Gastrocnemius medialis (tissue), 4 donors: ENCODE measurements around the gene GNB4. TPM values are rescaled to one million over a fixed set of nuclear protein-coding genes. Genes with fewer than 3 reads are reported as not detected.

Experiments
- ATAC-seq, 2 donors: fragments of 150-250 bp; one replicate each; pipeline ENCODE4 v1.9.1; 2016
- DNase-seq, 2 donors: peaks; one replicate each; pipeline ENCODE4 v3.0.0-alpha.2; 2019
- H3K27ac ChIP-seq, 4 donors: fragments of 200-600 bp; sonication (generic); 1 replicate in 1 of 4; 2 replicates in 3 of 4; pipeline ENCODE4 v1.5.1; 2016 to 2018; ENCODE audit warnings: mild to moderate bottlenecking in 2 of 4, moderate library complexity in 1 of 4
- H3K27me3 ChIP-seq, 3 donors: fragments of 200-600 bp; sonication (generic) in 2 of 3; 1 replicate in 1 of 3; 2 replicates in 2 of 3; pipeline versions ENCODE4 v1.5.1 to v1.6.0; 2016 to 2019; ENCODE audit warnings: mild to moderate bottlenecking in 1 of 3, moderate library complexity in 1 of 3
- H3K36me3 ChIP-seq, 2 donors: fragments of 200-600 bp; sonication (generic) in 1 of 2; one replicate each; pipeline ENCODE4 v1.5.1; 2017 to 2018
- H3K4me1 ChIP-seq, 2 donors: fragments of 200-600 bp; sonication (generic) in 1 of 2; one replicate each; pipeline ENCODE4 v1.5.1; 2016 to 2017; ENCODE audit warnings: mild to moderate bottlenecking in 2 of 2
- H3K4me3 ChIP-seq, 4 donors: fragments of 200-600 bp; sonication (generic) in 3 of 4; 1 replicate in 1 of 4; 2 replicates in 3 of 4; pipeline ENCODE4 v1.5.1; 2016 to 2019; ENCODE audit warnings: mild to moderate bottlenecking in 2 of 4
- H3K9me3 ChIP-seq, 3 donors: fragments of 200-600 bp; sonication (generic) in 2 of 3; 1 replicate in 1 of 3; 2 replicates in 2 of 3; pipeline ENCODE4 v1.5.1; 2016 to 2019
- POLR2A ChIP-seq, 2 donors: fragments of 450-650 bp; IDR thresholded peaks; one replicate each; pipeline ENCODE4 v1.6.1; 2017; ENCODE audit warnings: antibody characterized with exemption in 2 of 2, mild to moderate bottlenecking in 2 of 2, moderate library complexity in 2 of 2
- in situ Hi-C, 4 donors: fragments of 200-750 bp; cut with MboI; loops; one replicate each; pipeline versions ENCODE4 v1.15.0 to v1.8.0; 2017; ENCODE audit warnings: low sequenced_read_pairs in 4 of 4
- intact Hi-C: fragments of 100-400 bp; cut with DNase I; formaldehyde crosslinking; loops from one replicate; pipeline ENCODE4 v1.15.1; 2023; ENCODE audit warnings: low total_unique reads
- total RNA-seq, 4 donors: library from RNA; depleted of rRNA; stranded (reverse); fragments of >200 nt; gene quantifications; one replicate each; pipeline versions ENCODE4 v1.1.0 to v1.2.3, GENCODE V29; 2016
- TF ChIP-seq, protein P1 (sequence below), 5 experiments: fragments of 450-650 bp in 3 of 5; fragments of 200-600 bp in 2 of 5; sonication (generic) in 2 of 5; IDR thresholded peaks in 4 of 5; conservative IDR thresholded peaks in 1 of 5; 1 replicate in 4 of 5; 2 replicates in 1 of 5; pipeline ENCODE4 v1.5.1; 2016 to 2019; ENCODE audit warnings: antibody characterized with exemption in 5 of 5, mild to moderate bottlenecking in 3 of 5, moderate library complexity in 3 of 5

The GNB4 gene
- total RNA-seq, 4 donors from 2014 or later = 3.4 to 4.9 (median 3.7) TPM

DNA sequence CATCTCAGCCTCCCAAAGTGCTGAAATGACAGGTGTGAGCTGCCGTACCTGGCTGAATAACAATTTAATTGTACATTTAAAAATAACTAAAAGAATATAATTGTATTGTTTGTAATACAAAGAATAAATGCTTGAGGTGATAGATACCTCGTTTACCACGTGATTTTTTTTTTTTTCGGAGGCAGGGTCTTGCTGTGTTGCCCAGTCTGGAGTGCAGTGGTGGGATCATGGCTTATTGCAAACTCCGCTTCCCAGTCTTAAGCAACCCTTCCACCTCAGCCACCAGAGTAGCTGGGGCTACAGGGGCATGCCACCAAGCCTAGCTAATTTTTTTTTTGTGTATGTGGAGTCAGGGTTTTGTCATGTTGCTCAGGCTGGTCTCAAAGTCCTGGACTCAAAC lies 87.9 kb downstream of the GNB4 start:
- Histone ChIP-seq H3K36me3 (peaks cover 3 to 84% of the 10 kb centered on the region in 2 donors), H3K4me3 (no peak overlapping the region), H3K4me1 (no peaks in the 10 kb centered on the region), H3K9me3 (no peaks in the 10 kb centered on the region), H3K27me3 (no peaks in the 10 kb centered on the region), H3K27ac (no peak overlapping the region)
- intact Hi-C loops = no loop called here
- no peak for DNase-seq
- ATAC-seq = no peak
- TF ChIP-seq POLR2A (IDR thresholded peaks at IDR 0.05) = no peak
- TF ChIP-seq, protein P1, sequence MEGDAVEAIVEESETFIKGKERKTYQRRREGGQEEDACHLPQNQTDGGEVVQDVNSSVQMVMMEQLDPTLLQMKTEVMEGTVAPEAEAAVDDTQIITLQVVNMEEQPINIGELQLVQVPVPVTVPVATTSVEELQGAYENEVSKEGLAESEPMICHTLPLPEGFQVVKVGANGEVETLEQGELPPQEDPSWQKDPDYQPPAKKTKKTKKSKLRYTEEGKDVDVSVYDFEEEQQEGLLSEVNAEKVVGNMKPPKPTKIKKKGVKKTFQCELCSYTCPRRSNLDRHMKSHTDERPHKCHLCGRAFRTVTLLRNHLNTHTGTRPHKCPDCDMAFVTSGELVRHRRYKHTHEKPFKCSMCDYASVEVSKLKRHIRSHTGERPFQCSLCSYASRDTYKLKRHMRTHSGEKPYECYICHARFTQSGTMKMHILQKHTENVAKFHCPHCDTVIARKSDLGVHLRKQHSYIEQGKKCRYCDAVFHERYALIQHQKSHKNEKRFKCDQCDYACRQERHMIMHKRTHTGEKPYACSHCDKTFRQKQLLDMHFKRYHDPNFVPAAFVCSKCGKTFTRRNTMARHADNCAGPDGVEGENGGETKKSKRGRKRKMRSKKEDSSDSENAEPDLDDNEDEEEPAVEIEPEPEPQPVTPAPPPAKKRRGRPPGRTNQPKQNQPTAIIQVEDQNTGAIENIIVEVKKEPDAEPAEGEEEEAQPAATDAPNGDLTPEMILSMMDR (IDR thresholded peaks at IDR 0.05 in 4 of 5, conservative IDR thresholded peaks at IDR 0.05 in 1 of 5) = no peak
- in situ Hi-C loops = no loop called here

DNA sequence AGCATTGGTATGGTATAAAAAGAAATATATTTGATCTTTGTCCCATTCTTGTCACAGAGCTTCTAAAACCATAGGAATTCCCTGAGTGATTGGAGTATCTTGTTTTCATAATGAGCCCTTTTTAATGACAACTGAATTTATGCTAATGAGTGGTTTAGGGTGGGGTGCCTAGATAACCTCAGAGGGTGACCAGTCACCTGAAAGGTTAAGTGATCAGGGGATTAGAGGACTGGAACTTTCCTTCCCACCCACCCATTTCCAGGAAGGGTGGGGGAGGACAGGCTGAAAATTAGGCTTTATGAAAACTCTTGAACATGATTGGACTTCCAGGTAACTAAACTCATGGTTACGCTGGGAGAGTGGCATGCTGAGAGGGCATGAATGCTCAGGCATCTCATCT lies 95.3 kb downstream of the GNB4 start:
- in situ Hi-C loops (no loop called here), intact Hi-C loops (no loop called here)
- DNase-seq = no peak

DNA sequence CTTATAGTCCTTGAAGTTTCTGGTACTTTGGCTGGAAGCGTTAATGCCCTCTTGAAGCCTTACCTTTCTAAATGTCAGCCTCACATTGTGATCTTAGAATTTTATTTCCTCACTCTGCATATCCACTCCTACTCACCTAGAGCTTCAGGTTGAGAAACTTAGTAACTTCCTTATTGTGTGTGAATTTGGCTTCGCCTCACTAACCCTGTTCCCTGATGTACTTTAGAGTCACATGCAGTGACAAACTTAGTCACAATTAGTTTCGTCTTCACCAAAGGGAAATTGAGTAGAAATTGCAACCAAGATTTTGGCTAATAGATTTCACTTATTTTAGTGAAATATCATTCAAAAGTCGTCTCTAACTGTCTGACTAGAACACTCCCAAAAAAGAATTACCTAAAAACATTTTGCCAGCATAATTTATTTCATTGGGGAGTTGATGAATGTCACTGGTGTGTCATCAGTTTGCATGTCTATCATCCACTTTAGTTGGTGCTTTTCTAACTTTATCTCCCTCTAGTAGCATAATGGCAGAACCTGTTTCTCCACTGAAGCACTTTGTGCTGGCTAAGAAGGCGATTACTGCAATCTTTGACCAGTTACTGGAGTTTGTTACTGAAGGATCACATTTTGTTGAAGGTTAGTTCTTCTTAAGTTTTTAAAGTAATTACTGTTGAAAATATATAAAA lies 102.8 kb downstream of the GNB4 start:
- peak overlapping the region; percentile 84 to 90 (median 89) for H3K27ac ChIP-seq
- intact Hi-C loops = loop anchor here (5.0 kb wide), 1 partner anchor 214 kb away; the partner anchor contains the start of gene ACTL6A

More for the DNA sequence above, 95.3 kb downstream of the GNB4 start:
- Histone ChIP-seq H3K9me3 (no peaks in the 10 kb centered on the region), H3K27me3 (no peaks in the 10 kb centered on the region), H3K27ac (no peak overlapping the region), H3K36me3 (peaks cover 3 to 90% of the 10 kb centered on the region in 2 donors), H3K4me3 (no peak overlapping the region), H3K4me1 (no peaks in the 10 kb centered on the region)
- TF ChIP-seq POLR2A (IDR thresholded peaks at IDR 0.05) = no peak
- TF ChIP-seq, protein P1 (IDR thresholded peaks at IDR 0.05 in 4 of 5, conservative IDR thresholded peaks at IDR 0.05 in 1 of 5) = no peak
- no peak for ATAC-seq

DNA sequence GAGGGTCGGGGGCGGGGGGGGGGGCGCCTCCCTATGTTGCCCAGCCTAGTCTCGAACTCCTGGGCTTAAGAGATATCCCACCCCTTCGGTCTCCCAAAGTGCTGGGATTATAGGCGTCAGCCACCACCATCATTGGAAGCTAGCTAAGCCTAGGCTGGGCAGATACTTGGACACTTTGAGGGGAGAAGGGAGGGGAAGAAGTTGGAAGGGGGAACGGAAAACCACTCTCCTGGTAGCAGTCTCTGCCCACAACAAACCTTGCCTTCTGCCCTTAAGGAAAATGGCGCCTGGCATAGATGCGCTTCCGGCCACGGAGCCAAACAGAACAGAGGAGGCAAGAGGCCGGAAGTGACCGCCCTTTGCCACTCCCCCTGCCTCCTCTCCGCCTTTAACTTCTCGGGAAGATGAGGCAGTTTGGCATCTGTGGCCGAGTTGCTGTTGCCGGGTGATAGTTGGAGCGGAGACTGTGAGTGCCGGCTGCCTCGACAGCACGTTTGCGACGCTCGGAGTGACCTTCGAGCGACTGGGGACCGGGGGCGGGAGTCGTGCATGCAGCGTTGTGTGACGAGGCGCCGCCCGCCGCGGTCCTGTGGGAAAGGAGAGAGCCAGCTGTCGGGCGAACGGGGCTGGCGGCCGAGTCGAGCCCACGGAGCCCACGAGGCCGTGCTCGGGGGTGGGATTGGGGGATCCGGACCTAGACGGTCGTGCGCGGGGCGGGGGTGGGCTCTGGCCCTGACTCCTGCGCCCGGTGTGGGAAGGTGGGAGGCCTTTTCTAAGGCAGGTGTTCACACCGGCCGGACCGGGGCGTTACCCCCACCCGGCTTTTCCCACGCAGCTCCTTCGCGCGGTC lies 103.7 kb downstream of the GNB4 start, which contains the start of gene MFN1:
Gene MFN1, plus strand, starts transcription at position 365 of the 850 bp plus-strand sequence. CDS start 1,143 bp downstream, outside the sequence.
- intact Hi-C loops = loop anchor here (1.0 to 5.0 kb wide), 3 partner anchors 25 to 257 kb away; partner anchors contain the start of genes ACTL6A, MRPL47 and NDUFB5

More for the DNA sequence above, 102.8 kb downstream of the GNB4 start:
- in situ Hi-C loops = loop anchor here in 2 of 4 donors (10.0 to 25.0 kb wide), 2 partner anchors 214 to 216 kb away; partner anchors contain the start of gene ACTL6A (in 2 of the 2)
- TF ChIP-seq, protein P1 (IDR thresholded peaks at IDR 0.05 in 4 of 5, conservative IDR thresholded peaks at IDR 0.05 in 1 of 5) = no peak
- no peak for TF ChIP-seq POLR2A (IDR thresholded peaks at IDR 0.05)
- H3K36me3 ChIP-seq = peaks cover 0 to 41% of the 10 kb centered on the region in 2 donors
- ATAC-seq = no peak
- DNase-seq = no peak
- no peaks in the 10 kb centered on the region for H3K27me3 ChIP-seq
- peak overlapping the region; percentile 90 to 93 (median 91) for H3K4me3 ChIP-seq
- peaks cover 6 to 7% of the 10 kb centered on the region in 2 donors for H3K4me1 ChIP-seq
- H3K9me3 ChIP-seq = no peaks in the 10 kb centered on the region

More for the DNA sequence above, 103.7 kb downstream of the GNB4 start, which contains the start of gene MFN1:
- DNase-seq (peak; percentile 91 to 95), ATAC-seq (peak; percentile 99 to 100)
- Histone ChIP-seq H3K4me3 (peak within 1 kb of the TSS; percentile 90 to 93 (median 91)), H3K9me3 (no peaks in the 10 kb centered on the region), H3K27ac (peak within 1 kb of the TSS; percentile 84 to 90 (median 89)), H3K36me3 (peaks cover 0 to 34% of the 10 kb centered on the region in 2 donors), H3K4me1 (peaks cover 6 to 7% of the 10 kb centered on the region in 2 donors), H3K27me3 (no peaks in the 10 kb centered on the region)
- in situ Hi-C loops = loop anchor here in 2 of 4 donors (10.0 to 25.0 kb wide), 2 partner anchors 215 to 217 kb away; partner anchors contain the start of gene ACTL6A (in 2 of the 2)
- TF ChIP-seq POLR2A (IDR thresholded peaks at IDR 0.05) = peak; percentile 60 to 86
- TF ChIP-seq, protein P1 (IDR thresholded peaks at IDR 0.05 in 4 of 5, conservative IDR thresholded peaks at IDR 0.05 in 1 of 5) = no peak

Other genes with a start within 250 kb of the GNB4 start
- 1 to 10 TPM in 1 of 4 donors, under 1 TPM in 3; 0.24 to 2.1 (median 0.44) TPM for gene KCNMB3, start 200.4 kb downstream of the GNB4 start, total RNA-seq
- gene ZNF639, start 128.4 kb downstream of the GNB4 start, total RNA-seq = 10 to 100 TPM; 28.7 to 43.7 (median 39.7) TPM
- gene MFN1, start 103.8 kb downstream of the GNB4 start, total RNA-seq = 10 to 100 TPM; 27.2 to 37.1 (median 32.9) TPM
- gene ACTL6A, start 111.5 kb upstream of the GNB4 start, total RNA-seq = 10 to 100 TPM; 12.1 to 27.8 (median 21.0) TPM
- 10 to 100 TPM; 34.9 to 74.0 (median 41.2) TPM for gene MRPL47, start 153.2 kb upstream of the GNB4 start, total RNA-seq
- 100 to 1,000 TPM; 127 to 348 (median 179) TPM for gene NDUFB5, start 153.3 kb upstream of the GNB4 start, total RNA-seq
- gene USP13, start 201.6 kb upstream of the GNB4 start, total RNA-seq = 100 to 1,000 TPM; 117 to 453 (median 249) TPM